Omental fat pad (tissue), 4 donors: Measurements from ENCODE around the gene PSME4. TPM values are rescaled to one million over a fixed set of nuclear protein-coding genes. Genes with fewer than 3 reads are reported as not detected.

ENCODE experiments used
- ATAC-seq: fragments of 150-250 bp; one replicate; pipeline ENCODE4 v1.9.1; 2016; ENCODE audit warnings: mild to moderate bottlenecking, moderate library complexity; ENCODE audit not compliant: low FRiP score
- DNase-seq: peaks from one replicate; pipeline ENCODE4 v3.0.0-alpha.2; 2019; ENCODE audit warnings: low spot score
- CTCF ChIP-seq, 3 donors: fragments of 450-650 bp; IDR thresholded peaks; one replicate each; pipeline ENCODE4 v1.5.1; 2016 to 2017; ENCODE audit warnings: antibody characterized with exemption in 3 of 3, mild to moderate bottlenecking in 3 of 3, moderate library complexity in 2 of 3
- total RNA-seq, 4 donors: library from RNA; depleted of rRNA; stranded (reverse); fragments of >200 nt; gene quantifications; one replicate each; pipeline ENCODE4 v1.1.0, GENCODE V29; 2016

PSME4 gene
- total RNA-seq, 4 donors from 2014 or later = 35.8 to 97.9 (median 45.5) TPM

GRCh38 chr2:53874401-53874950, 96.3 kb downstream of the PSME4 start:
- ATAC-seq (no peak), DNase-seq (no peak)
- TF ChIP-seq CTCF (IDR thresholded peaks at IDR 0.05) = no peak

- TF ChIP-seq CTCF (IDR thresholded peaks at IDR 0.05) = no peak
- ATAC-seq = no peak
These were observed 103.0 kb downstream of the PSME4 start for GRCh38 chr2:53867773-53868172.

GRCh38 chr2:53867169-53867568, 103.6 kb downstream of the PSME4 start:
- ATAC-seq (no peak), DNase-seq (no peak)
- no peak for TF ChIP-seq CTCF (IDR thresholded peaks at IDR 0.05)

More at GRCh38 chr2:53867773-53868172, 103.0 kb downstream of the PSME4 start:
- no peak for DNase-seq

GRCh38 chr2:53865962-53866361, 104.8 kb downstream of the PSME4 start:
- ATAC-seq (no peak), DNase-seq (no peak)
- no peak for TF ChIP-seq CTCF (IDR thresholded peaks at IDR 0.05)

- ATAC-seq = no peak
- DNase-seq = no peak
These were observed 105.5 kb downstream of the PSME4 start for GRCh38 chr2:53865264-53865663.

GRCh38 chr2:53863538-53864227, 107.1 kb downstream of the PSME4 start:
- DNase-seq (no peak), ATAC-seq (no peak)

More at GRCh38 chr2:53865264-53865663, 105.5 kb downstream of the PSME4 start:
- TF ChIP-seq CTCF (IDR thresholded peaks at IDR 0.05) = no peak

More at GRCh38 chr2:53863538-53864227, 107.1 kb downstream of the PSME4 start:
- TF ChIP-seq CTCF (IDR thresholded peaks at IDR 0.05) = no peak
